Mucosa of stomach (tissue), 1 donor: ENCODE data around the gene AKT2.

Experiments
- H3K27me3 ChIP-seq: one replicate; pipeline ENCODE4 v1.7.0; 2013; ENCODE audit warnings: mild to moderate bottlenecking, low read length; ENCODE audit not compliant: control insufficient read depth, insufficient read depth
- H3K36me3 ChIP-seq: one replicate; pipeline ENCODE4 v1.7.0; 2013; ENCODE audit warnings: low read length; ENCODE audit not compliant: control insufficient read depth, insufficient read depth
- H3K4me1 ChIP-seq: one replicate; pipeline ENCODE4 v1.7.0; 2013; ENCODE audit warnings: mild to moderate bottlenecking, low read length; ENCODE audit not compliant: control insufficient read depth, insufficient read depth
- H3K4me3 ChIP-seq: one replicate; pipeline ENCODE4 v1.7.0; 2013; ENCODE audit warnings: low read length
- H3K9ac ChIP-seq: one replicate; pipeline ENCODE4 v1.7.0; 2013; ENCODE audit warnings: mild to moderate bottlenecking, low read length, moderate library complexity
- H3K9me3 ChIP-seq: one replicate; pipeline ENCODE4 v1.7.0; 2013; ENCODE audit warnings: mild to moderate bottlenecking, low read length, moderate library complexity; ENCODE audit not compliant: control insufficient read depth
- donor health status: Pancreatic carcinoma.

The AKT2 gene

GRCh38 chr19:40235238-40236025 is 49.7 kb downstream of the AKT2 start:
- H3K4me1 ChIP-seq: no peaks in the 10 kb centered on the region
- H3K27me3 ChIP-seq: no peaks in the 10 kb centered on the region
- no peak overlapping the region for H3K4me3 ChIP-seq
- H3K36me3 ChIP-seq: peaks cover 5% of the 10 kb centered on the region
- H3K9me3 ChIP-seq: no peaks in the 10 kb centered on the region
- no peak overlapping the region for H3K9ac ChIP-seq

- no peaks in the 10 kb centered on the region for H3K9me3 ChIP-seq
- H3K4me3 ChIP-seq: no peak overlapping the region
- no peaks in the 10 kb centered on the region for H3K27me3 ChIP-seq
- no peaks in the 10 kb centered on the region for H3K4me1 ChIP-seq
- no peak overlapping the region for H3K9ac ChIP-seq
- peaks cover 5% of the 10 kb centered on the region for H3K36me3 ChIP-seq
Measured at GRCh38 chr19:40234429-40235237, 50.5 kb downstream of the AKT2 start.

GRCh38 chr19:40233811-40234389 is 51.2 kb downstream of the AKT2 start:
- H3K9ac ChIP-seq: no peak overlapping the region
- peaks cover 5% of the 10 kb centered on the region for H3K36me3 ChIP-seq
- H3K27me3 ChIP-seq: no peaks in the 10 kb centered on the region

GRCh38 chr19:40232949-40233810 is 52.0 kb downstream of the AKT2 start:
- Histone ChIP-seq H3K4me1 (no peaks in the 10 kb centered on the region), H3K27me3 (no peaks in the 10 kb centered on the region)

More at GRCh38 chr19:40233811-40234389, 51.2 kb downstream of the AKT2 start:
- Histone ChIP-seq H3K9me3 (no peaks in the 10 kb centered on the region), H3K4me3 (no peak overlapping the region), H3K4me1 (no peaks in the 10 kb centered on the region)

GRCh38 chr19:40232479-40232878 is 52.7 kb downstream of the AKT2 start:
- H3K9me3 ChIP-seq: no peaks in the 10 kb centered on the region
- H3K4me3 ChIP-seq: no peak overlapping the region
- peaks cover 1% of the 10 kb centered on the region for H3K27me3 ChIP-seq
- H3K4me1 ChIP-seq: no peaks in the 10 kb centered on the region
- no peaks in the 10 kb centered on the region for H3K36me3 ChIP-seq
- no peak overlapping the region for H3K9ac ChIP-seq

More at GRCh38 chr19:40232949-40233810, 52.0 kb downstream of the AKT2 start:
- Histone ChIP-seq H3K9ac (no peak overlapping the region), H3K9me3 (no peaks in the 10 kb centered on the region), H3K4me3 (no peak overlapping the region), H3K36me3 (peaks cover 2% of the 10 kb centered on the region)

- Histone ChIP-seq H3K4me3 (no peak overlapping the region), H3K27me3 (peaks cover 8% of the 10 kb centered on the region), H3K36me3 (no peaks in the 10 kb centered on the region), H3K9me3 (no peaks in the 10 kb centered on the region), H3K9ac (no peak overlapping the region), H3K4me1 (peaks cover under 1% of the 10 kb centered on the region)
Measured at GRCh38 chr19:40231544-40232424, 53.4 kb downstream of the AKT2 start.

GRCh38 chr19:40231057-40231456 is 54.1 kb downstream of the AKT2 start:
- H3K9ac ChIP-seq: no peak overlapping the region
- H3K4me3 ChIP-seq: no peak overlapping the region
- H3K27me3 ChIP-seq: peaks cover 15% of the 10 kb centered on the region
- no peaks in the 10 kb centered on the region for H3K9me3 ChIP-seq
- H3K36me3 ChIP-seq: no peaks in the 10 kb centered on the region
- peaks cover 8% of the 10 kb centered on the region for H3K4me1 ChIP-seq

- Histone ChIP-seq H3K27me3 (peaks cover 26% of the 10 kb centered on the region), H3K4me3 (no peak overlapping the region), H3K9me3 (no peaks in the 10 kb centered on the region), H3K36me3 (no peaks in the 10 kb centered on the region), H3K4me1 (peaks cover 13% of the 10 kb centered on the region), H3K9ac (no peak overlapping the region)
Measured at GRCh38 chr19:40229926-40230417, 55.2 kb downstream of the AKT2 start.

GRCh38 chr19:40229484-40229883 is 55.7 kb downstream of the AKT2 start:
- peaks cover 13% of the 10 kb centered on the region for H3K4me1 ChIP-seq
- no peaks in the 10 kb centered on the region for H3K36me3 ChIP-seq
- peaks cover 30% of the 10 kb centered on the region for H3K27me3 ChIP-seq
- H3K4me3 ChIP-seq: no peak overlapping the region
- H3K9me3 ChIP-seq: no peaks in the 10 kb centered on the region
- H3K9ac ChIP-seq: no peak overlapping the region

GRCh38 chr19:40228863-40229262 is 56.3 kb downstream of the AKT2 start:
- Histone ChIP-seq H3K27me3 (peaks cover 34% of the 10 kb centered on the region), H3K9me3 (no peaks in the 10 kb centered on the region), H3K9ac (no peak overlapping the region), H3K4me1 (peaks cover 13% of the 10 kb centered on the region), H3K36me3 (no peaks in the 10 kb centered on the region), H3K4me3 (no peak overlapping the region)

GRCh38 chr19:40228346-40228745 is 56.8 kb downstream of the AKT2 start:
- no peaks in the 10 kb centered on the region for H3K36me3 ChIP-seq
- H3K4me3 ChIP-seq: no peak overlapping the region
- peaks cover 37% of the 10 kb centered on the region for H3K27me3 ChIP-seq
- H3K9ac ChIP-seq: no peak overlapping the region
- no peaks in the 10 kb centered on the region for H3K9me3 ChIP-seq
- H3K4me1 ChIP-seq: peaks cover 13% of the 10 kb centered on the region
